Measurements from ENCODE around the gene FHIP1A.

Gene FHIP1A

GRCh38 chr4:151422854-151423253 lies 13.9 kb downstream of the FHIP1A start:
- H3K14ac ChIP-seq (ENCODE audit: low read length in 2 of 2), result no peak overlapping the region
- 92% methylated on average over 1 of the region's 3 CpGs for WGBS
- H2BK120ac ChIP-seq (ENCODE audit: low read depth, low read length), result no peak overlapping the region
- no peak overlapping the region for H2AK5ac ChIP-seq (ENCODE audit: low read length, severe bottlenecking)
- peaks cover 14% of the 10 kb centered on the region for H3K79me1 ChIP-seq (replicated peaks; ENCODE audit: low read length, poor library complexity, severe bottlenecking)
- no peak overlapping the region for H3K4ac ChIP-seq (ENCODE audit: low read depth in 1 of 2, low read length in 2 of 2)
- no peak overlapping the region for H4K91ac ChIP-seq (ENCODE audit: low read length)
- no peak overlapping the region for H2AFZ ChIP-seq (ENCODE audit: low read depth, low read length)
- H3K9ac ChIP-seq (ENCODE audit: low read length), result no peak overlapping the region
- H2BK12ac ChIP-seq (ENCODE audit: low read length in 2 of 2), result no peak overlapping the region
- H3K18ac ChIP-seq (ENCODE audit: low read depth in 1 of 2, low read length in 2 of 2), result no peak overlapping the region
- H3K23ac ChIP-seq (ENCODE audit: low read length in 2 of 2), result no peak overlapping the region
- H4K8ac ChIP-seq (ENCODE audit: low read length), result no peak overlapping the region
- H2BK5ac ChIP-seq (ENCODE audit: low read depth, low read length, poor library complexity, severe bottlenecking), result no peak overlapping the region
- H3K4me1 ChIP-seq (ENCODE audit: control insufficient read depth, insufficient read depth, low read depth, low read length), result peaks cover under 1% of the 10 kb centered on the region
- H3K4me2 ChIP-seq (ENCODE audit: low read length, poor library complexity, severe bottlenecking), result no peak overlapping the region
- H3K27me3 ChIP-seq (ENCODE audit: control insufficient read depth in 1 of 2, insufficient read depth in 1 of 2, low read length in 2 of 2), result no peaks in the 10 kb centered on the region
- DNase-seq, result no peak
- no peaks in the 10 kb centered on the region for H3K36me3 ChIP-seq (ENCODE audit: control insufficient read depth in 1 of 2, insufficient read depth in 2 of 2, low read depth in 1 of 2, low read length in 2 of 2)
- no peaks in the 10 kb centered on the region for H3K9me3 ChIP-seq (ENCODE audit: control insufficient read depth, low read length)
- no peak overlapping the region for H3K4me3 ChIP-seq (ENCODE audit: insufficient read depth in 1 of 2, low read depth in 1 of 2, low read length in 2 of 2)
- no peak overlapping the region for H3K27ac ChIP-seq (ENCODE audit: low read length, poor library complexity, severe bottlenecking)
- H2BK15ac ChIP-seq (ENCODE audit: low read depth, poor library complexity, severe bottlenecking), result no peak overlapping the region

DNA sequence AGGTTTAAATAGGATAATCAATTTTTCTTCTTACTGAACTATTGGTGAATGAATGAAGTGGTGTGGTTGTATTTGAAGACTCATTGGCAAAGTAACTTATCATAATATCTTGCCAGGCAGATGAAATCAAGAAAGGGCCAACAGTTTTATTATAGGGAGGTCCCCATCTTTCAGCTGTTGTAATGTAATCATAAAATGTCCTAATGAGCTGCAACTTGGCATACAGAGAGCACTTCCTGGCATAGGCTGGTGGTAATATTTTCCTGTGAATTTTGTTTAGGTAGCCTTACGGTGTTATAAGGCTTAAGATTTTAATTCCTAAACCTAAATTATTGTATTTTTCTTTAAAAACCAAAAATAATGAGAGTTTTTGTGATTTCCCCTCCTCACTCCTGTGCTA lies 17.5 kb downstream of the FHIP1A start:
- Histone ChIP-seq H2BK120ac (ENCODE audit: low read depth, low read length) (no peak overlapping the region), H3K4ac (ENCODE audit: low read depth in 1 of 2, low read length in 2 of 2) (no peak overlapping the region), H3K27ac (ENCODE audit: low read length, poor library complexity, severe bottlenecking) (no peak overlapping the region), H4K8ac (ENCODE audit: low read length) (no peak overlapping the region), H3K23ac (ENCODE audit: low read length in 2 of 2) (no peak overlapping the region), H2AK5ac (ENCODE audit: low read length, severe bottlenecking) (no peak overlapping the region), H4K91ac (ENCODE audit: low read length) (no peak overlapping the region), H3K18ac (ENCODE audit: low read depth in 1 of 2, low read length in 2 of 2) (no peak overlapping the region), H2BK15ac (ENCODE audit: low read depth, poor library complexity, severe bottlenecking) (no peak overlapping the region), H3K27me3 (ENCODE audit: control insufficient read depth in 1 of 2, insufficient read depth in 1 of 2, low read length in 2 of 2) (peaks cover 0 to 4% of the 10 kb centered on the region in 2 experiments), H3K4me1 (ENCODE audit: control insufficient read depth, insufficient read depth, low read depth, low read length) (no peaks in the 10 kb centered on the region), H2AFZ (ENCODE audit: low read depth, low read length) (no peak overlapping the region), H3K4me3 (ENCODE audit: insufficient read depth in 1 of 2, low read depth in 1 of 2, low read length in 2 of 2) (no peak overlapping the region), H3K14ac (ENCODE audit: low read length in 2 of 2) (no peak overlapping the region), H3K36me3 (ENCODE audit: control insufficient read depth in 1 of 2, insufficient read depth in 2 of 2, low read depth in 1 of 2, low read length in 2 of 2) (no peaks in the 10 kb centered on the region), H3K79me1 (replicated peaks; ENCODE audit: low read length, poor library complexity, severe bottlenecking) (peaks cover 11% of the 10 kb centered on the region), H3K9me3 (ENCODE audit: control insufficient read depth, low read length) (no peaks in the 10 kb centered on the region), H2BK12ac (ENCODE audit: low read length in 2 of 2) (no peak overlapping the region), H2BK5ac (ENCODE audit: low read depth, low read length, poor library complexity, severe bottlenecking) (no peak overlapping the region), H3K9ac (ENCODE audit: low read length) (no peak overlapping the region), H3K4me2 (ENCODE audit: low read length, poor library complexity, severe bottlenecking) (no peak overlapping the region)
- no CpG with 5 or more reads among the region's 1 CpG for WGBS
- no peak for DNase-seq

GRCh38 chr4:151427266-151427665 lies 18.3 kb downstream of the FHIP1A start:
- no CpG with 5 or more reads among the region's 1 CpG for WGBS
- Histone ChIP-seq H3K14ac (ENCODE audit: low read length in 2 of 2) (no peak overlapping the region), H3K4me3 (ENCODE audit: insufficient read depth in 1 of 2, low read depth in 1 of 2, low read length in 2 of 2) (no peak overlapping the region)

DNA sequence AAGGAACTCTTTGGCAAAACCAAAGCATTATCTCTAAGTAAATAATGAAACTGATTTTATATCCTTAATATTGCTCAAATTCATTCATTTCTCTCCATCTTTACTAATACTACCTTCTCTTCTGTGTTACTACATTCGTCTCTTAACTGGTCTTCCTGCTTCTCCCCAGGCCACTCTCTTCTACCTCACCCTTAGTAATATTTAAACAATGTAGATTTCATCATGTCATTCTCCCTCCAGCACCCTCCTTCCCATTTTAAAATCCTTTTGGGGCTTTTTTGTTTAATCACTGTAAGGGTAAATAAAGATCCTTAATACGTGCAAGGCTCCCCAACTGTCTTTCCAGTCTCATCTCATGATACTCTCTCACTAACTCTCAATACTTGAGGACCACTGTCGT lies 19.4 kb downstream of the FHIP1A start:
- Histone ChIP-seq H3K23ac (ENCODE audit: low read length in 2 of 2) (no peak overlapping the region), H2BK120ac (ENCODE audit: low read depth, low read length) (no peak overlapping the region), H3K14ac (ENCODE audit: low read length in 2 of 2) (no peak overlapping the region), H2BK12ac (ENCODE audit: low read length in 2 of 2) (no peak overlapping the region), H3K4me1 (ENCODE audit: control insufficient read depth, insufficient read depth, low read depth, low read length) (no peaks in the 10 kb centered on the region), H3K27ac (ENCODE audit: low read length, poor library complexity, severe bottlenecking) (no peak overlapping the region), H3K9ac (ENCODE audit: low read length) (no peak overlapping the region), H3K18ac (ENCODE audit: low read depth in 1 of 2, low read length in 2 of 2) (no peak overlapping the region), H3K79me1 (replicated peaks; ENCODE audit: low read length, poor library complexity, severe bottlenecking) (peaks cover 15% of the 10 kb centered on the region), H2BK5ac (ENCODE audit: low read depth, low read length, poor library complexity, severe bottlenecking) (no peak overlapping the region), H3K4me2 (ENCODE audit: low read length, poor library complexity, severe bottlenecking) (no peak overlapping the region), H4K8ac (ENCODE audit: low read length) (no peak overlapping the region), H2AFZ (ENCODE audit: low read depth, low read length) (no peak overlapping the region), H2AK5ac (ENCODE audit: low read length, severe bottlenecking) (no peak overlapping the region), H3K36me3 (ENCODE audit: control insufficient read depth in 1 of 2, insufficient read depth in 2 of 2, low read depth in 1 of 2, low read length in 2 of 2) (no peaks in the 10 kb centered on the region), H3K4me3 (ENCODE audit: insufficient read depth in 1 of 2, low read depth in 1 of 2, low read length in 2 of 2) (no peak overlapping the region), H3K4ac (ENCODE audit: low read depth in 1 of 2, low read length in 2 of 2) (no peak overlapping the region), H3K9me3 (ENCODE audit: control insufficient read depth, low read length) (no peaks in the 10 kb centered on the region), H3K27me3 (ENCODE audit: control insufficient read depth in 1 of 2, insufficient read depth in 1 of 2, low read length in 2 of 2) (peaks cover 0 to 4% of the 10 kb centered on the region in 2 experiments), H4K91ac (ENCODE audit: low read length) (no peak overlapping the region), H2BK15ac (ENCODE audit: low read depth, poor library complexity, severe bottlenecking) (no peak overlapping the region)
- 90% methylated on average over 3 of the region's 3 CpGs for WGBS
- DNase-seq, result no peak

More at GRCh38 chr4:151427266-151427665, 18.3 kb downstream of the FHIP1A start:
- no peak overlapping the region for H3K23ac ChIP-seq (ENCODE audit: low read length in 2 of 2)
- H3K4ac ChIP-seq (ENCODE audit: low read depth in 1 of 2, low read length in 2 of 2), result no peak overlapping the region
- H4K8ac ChIP-seq (ENCODE audit: low read length), result no peak overlapping the region
- no peak overlapping the region for H3K9ac ChIP-seq (ENCODE audit: low read length)
- H2BK12ac ChIP-seq (ENCODE audit: low read length in 2 of 2), result no peak overlapping the region
- H3K4me2 ChIP-seq (ENCODE audit: low read length, poor library complexity, severe bottlenecking), result no peak overlapping the region
- no peak for DNase-seq
- H4K91ac ChIP-seq (ENCODE audit: low read length), result no peak overlapping the region
- no peaks in the 10 kb centered on the region for H3K36me3 ChIP-seq (ENCODE audit: control insufficient read depth in 1 of 2, insufficient read depth in 2 of 2, low read depth in 1 of 2, low read length in 2 of 2)
- no peak overlapping the region for H2BK120ac ChIP-seq (ENCODE audit: low read depth, low read length)
- H2BK15ac ChIP-seq (ENCODE audit: low read depth, poor library complexity, severe bottlenecking), result no peak overlapping the region
- peaks cover 11% of the 10 kb centered on the region for H3K79me1 ChIP-seq (replicated peaks; ENCODE audit: low read length, poor library complexity, severe bottlenecking)
- no peak overlapping the region for H3K27ac ChIP-seq (ENCODE audit: low read length, poor library complexity, severe bottlenecking)
- no peak overlapping the region for H2AFZ ChIP-seq (ENCODE audit: low read depth, low read length)
- H2AK5ac ChIP-seq (ENCODE audit: low read length, severe bottlenecking), result no peak overlapping the region
- no peaks in the 10 kb centered on the region for H3K4me1 ChIP-seq (ENCODE audit: control insufficient read depth, insufficient read depth, low read depth, low read length)
- H3K9me3 ChIP-seq (ENCODE audit: control insufficient read depth, low read length), result no peaks in the 10 kb centered on the region
- peaks cover 0 to 4% of the 10 kb centered on the region in 2 experiments for H3K27me3 ChIP-seq (ENCODE audit: control insufficient read depth in 1 of 2, insufficient read depth in 1 of 2, low read length in 2 of 2)
- no peak overlapping the region for H2BK5ac ChIP-seq (ENCODE audit: low read depth, low read length, poor library complexity, severe bottlenecking)
- no peak overlapping the region for H3K18ac ChIP-seq (ENCODE audit: low read depth in 1 of 2, low read length in 2 of 2)
